Measurements from ENCODE around the gene TM7SF2.

GRCh38 chr11:65147352-65148075, 35.8 kb downstream of the TM7SF2 start:
- TF ChIP-seq CTCF (conservative IDR thresholded peaks at IDR 0.05; ENCODE audit: low read depth, low read length) (no peak), EZH2 (IDR thresholded peaks at IDR 0.05; ENCODE audit: borderline replicate concordance, low read depth, low read length, poor library complexity, severe bottlenecking) (no peak)
